ENCODE measurements around the gene DEPDC5.

The DEPDC5 gene

DNA sequence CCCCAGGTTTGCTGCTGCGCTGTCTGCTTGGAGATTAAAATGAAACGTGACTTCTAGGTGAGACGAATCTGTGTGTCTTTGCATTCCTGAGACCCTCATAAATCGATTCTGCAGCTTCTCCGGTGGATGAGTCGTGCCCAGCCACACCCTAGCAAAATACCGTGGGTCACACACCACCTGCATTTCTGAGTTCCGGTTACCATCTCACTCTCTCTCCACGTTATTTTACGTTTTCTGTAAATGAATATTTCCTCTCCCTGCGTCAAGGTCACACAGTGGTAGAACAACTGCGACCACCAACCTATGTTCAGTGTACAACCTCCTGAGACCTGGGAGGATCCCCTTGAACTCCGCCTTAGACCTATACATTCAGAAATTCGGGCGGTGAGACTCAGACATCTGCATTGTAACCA lies 191.6 kb downstream of the DEPDC5 start:
- TF ChIP-seq, protein P1, sequence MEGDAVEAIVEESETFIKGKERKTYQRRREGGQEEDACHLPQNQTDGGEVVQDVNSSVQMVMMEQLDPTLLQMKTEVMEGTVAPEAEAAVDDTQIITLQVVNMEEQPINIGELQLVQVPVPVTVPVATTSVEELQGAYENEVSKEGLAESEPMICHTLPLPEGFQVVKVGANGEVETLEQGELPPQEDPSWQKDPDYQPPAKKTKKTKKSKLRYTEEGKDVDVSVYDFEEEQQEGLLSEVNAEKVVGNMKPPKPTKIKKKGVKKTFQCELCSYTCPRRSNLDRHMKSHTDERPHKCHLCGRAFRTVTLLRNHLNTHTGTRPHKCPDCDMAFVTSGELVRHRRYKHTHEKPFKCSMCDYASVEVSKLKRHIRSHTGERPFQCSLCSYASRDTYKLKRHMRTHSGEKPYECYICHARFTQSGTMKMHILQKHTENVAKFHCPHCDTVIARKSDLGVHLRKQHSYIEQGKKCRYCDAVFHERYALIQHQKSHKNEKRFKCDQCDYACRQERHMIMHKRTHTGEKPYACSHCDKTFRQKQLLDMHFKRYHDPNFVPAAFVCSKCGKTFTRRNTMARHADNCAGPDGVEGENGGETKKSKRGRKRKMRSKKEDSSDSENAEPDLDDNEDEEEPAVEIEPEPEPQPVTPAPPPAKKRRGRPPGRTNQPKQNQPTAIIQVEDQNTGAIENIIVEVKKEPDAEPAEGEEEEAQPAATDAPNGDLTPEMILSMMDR (IDR thresholded peaks at IDR 0.05; ENCODE audit: control extremely low read depth, extremely low read depth, low read depth, missing control alignments) = no peak
- ChIA-PET CTCF (interaction anchor here (0.9 to 2.8 kb wide), 6 partner anchors 17 to 389 kb away, joined by 3 to 13 read pairs (median 4); no protein-coding TSS in a partner anchor), POLR2A (interaction anchor here (0.6 kb wide), 1 partner anchor 11 kb away, joined by 3 read pairs; no protein-coding TSS in a partner anchor)
- DNase-seq (ENCODE audit: extremely low spot score) = no peak

GRCh38 chr22:31945971-31946680 lies 192.3 kb downstream of the DEPDC5 start:
- ChIA-PET CTCF (interaction anchor here (0.9 to 2.8 kb wide), 8 partner anchors 11 to 389 kb away, joined by 3 to 15 read pairs (median 4); no protein-coding TSS in a partner anchor), POLR2A (interaction anchor here (0.6 kb wide), 1 partner anchor 328 kb away, joined by 3 read pairs; no protein-coding TSS in a partner anchor)
- DNase-seq (ENCODE audit: extremely low spot score) = no peak
- TF ChIP-seq, protein P1 (IDR thresholded peaks at IDR 0.05; ENCODE audit: control extremely low read depth, extremely low read depth, low read depth, missing control alignments) = no peak

- peak; percentile 65 for DNase-seq (ENCODE audit: extremely low spot score)
- TF ChIP-seq, protein P1 (IDR thresholded peaks at IDR 0.05; ENCODE audit: control extremely low read depth, extremely low read depth, low read depth, missing control alignments) = peak; percentile 80
- CTCF ChIA-PET = interaction anchor here (0.8 to 3.3 kb wide), 9 partner anchors 9 to 393 kb away, joined by 3 to 15 read pairs (median 3); no protein-coding TSS in a partner anchor
- POLR2A ChIA-PET = no interaction called here
Measured at GRCh38 chr22:31947296-31947695, 193.5 kb downstream of the DEPDC5 start.

DNA sequence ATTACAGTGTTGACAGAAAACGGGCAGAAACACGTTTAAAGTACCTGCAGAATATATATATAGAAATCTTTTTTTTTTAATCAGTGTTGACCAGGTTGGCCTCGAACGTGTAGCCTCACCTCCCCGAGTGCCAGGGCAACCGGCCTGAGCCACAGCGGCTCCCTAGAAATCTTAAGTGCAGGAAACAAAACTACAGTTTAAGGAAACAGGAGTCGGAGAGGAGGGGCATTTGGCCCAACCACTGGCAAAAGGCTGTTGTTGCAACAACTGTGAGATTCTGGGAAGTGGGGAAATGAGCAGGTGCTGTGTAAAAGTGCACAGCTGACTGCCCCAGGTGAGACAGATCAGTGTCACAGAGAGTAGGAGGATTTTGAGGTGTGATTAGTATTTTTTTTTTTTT lies 194.2 kb downstream of the DEPDC5 start:
- POLR2A ChIA-PET = no interaction called here
- CTCF ChIA-PET = interaction anchor here (0.8 to 3.7 kb wide), 12 partner anchors 9 to 393 kb away, joined by 3 to 31 read pairs (median 5); no protein-coding TSS in a partner anchor
- no peak for DNase-seq (ENCODE audit: extremely low spot score)
- TF ChIP-seq, protein P1 (IDR thresholded peaks at IDR 0.05; ENCODE audit: control extremely low read depth, extremely low read depth, low read depth, missing control alignments) = no peak

GRCh38 chr22:31950226-31950625 lies 196.4 kb downstream of the DEPDC5 start:
- POLR2A ChIA-PET = no interaction called here
- TF ChIP-seq, protein P1 (IDR thresholded peaks at IDR 0.05; ENCODE audit: control extremely low read depth, extremely low read depth, low read depth, missing control alignments) = no peak
- DNase-seq (ENCODE audit: extremely low spot score) = no peak
- CTCF ChIA-PET = interaction anchor here (1.4 to 3.7 kb wide), 5 partner anchors 8 to 284 kb away, joined by 3 to 31 read pairs (median 12); no protein-coding TSS in a partner anchor

GRCh38 chr22:31951194-31952093 lies 197.6 kb downstream of the DEPDC5 start:
- TF ChIP-seq, protein P1 (IDR thresholded peaks at IDR 0.05; ENCODE audit: control extremely low read depth, extremely low read depth, low read depth, missing control alignments) = no peak
- no peak for DNase-seq (ENCODE audit: extremely low spot score)
- ChIA-PET CTCF (interaction anchor here (0.9 to 3.7 kb wide), 8 partner anchors 7 to 288 kb away, joined by 3 to 31 read pairs (median 4); no protein-coding TSS in a partner anchor), POLR2A (no interaction called here)
